ENCODE data around the gene RAD51AP2.

DNA sequence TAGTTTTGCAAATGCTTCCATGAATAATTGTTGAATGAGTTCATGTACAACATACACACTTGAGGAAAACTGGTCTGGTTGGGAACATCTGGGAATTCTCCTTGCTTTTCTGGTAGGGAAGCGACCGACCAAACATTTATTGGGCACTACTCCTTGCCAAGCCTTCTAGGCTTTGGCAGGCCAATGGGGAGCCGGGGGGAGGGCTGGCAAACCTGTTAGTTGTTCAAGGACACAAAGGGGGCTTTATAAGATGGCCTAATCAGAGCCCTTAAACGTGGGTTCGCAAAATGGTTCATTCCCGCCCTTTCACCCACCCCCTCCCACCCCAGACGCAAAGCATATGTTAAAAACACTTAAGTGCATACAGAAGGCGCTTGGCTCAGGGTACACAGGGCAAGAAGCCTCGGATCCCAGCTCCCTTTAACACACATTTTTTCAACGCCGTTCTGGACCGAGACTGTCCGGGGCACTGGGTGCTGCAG, 21.4 kb upstream of the RAD51AP2 start:
- TF ChIP-seq ZNF274 (IDR thresholded peaks at IDR 0.05; ENCODE audit: low read depth, low read length): no peak
- no peak for TF ChIP-seq YY1 (IDR thresholded peaks at IDR 0.05; ENCODE audit: insufficient read depth, insufficient read length)
- no peak for TF ChIP-seq SUZ12 (IDR thresholded peaks at IDR 0.05; ENCODE audit: extremely low read depth, insufficient read depth, insufficient read length)
